GM12892 (cell line): ENCODE data around the gene LMBRD2.

Experiments used
- POLR2A ChIP-seq: IDR thresholded peaks from 2 replicates; pipeline ENCODE4 v1.6.1; 2011; ENCODE audit warnings: low read depth, low read length, control low read depth
- POLR2AphosphoS5 ChIP-seq: IDR thresholded peaks from 2 replicates; pipeline ENCODE4 v1.6.1; 2011; ENCODE audit warnings: low read depth, low read length, control low read depth

DNA sequence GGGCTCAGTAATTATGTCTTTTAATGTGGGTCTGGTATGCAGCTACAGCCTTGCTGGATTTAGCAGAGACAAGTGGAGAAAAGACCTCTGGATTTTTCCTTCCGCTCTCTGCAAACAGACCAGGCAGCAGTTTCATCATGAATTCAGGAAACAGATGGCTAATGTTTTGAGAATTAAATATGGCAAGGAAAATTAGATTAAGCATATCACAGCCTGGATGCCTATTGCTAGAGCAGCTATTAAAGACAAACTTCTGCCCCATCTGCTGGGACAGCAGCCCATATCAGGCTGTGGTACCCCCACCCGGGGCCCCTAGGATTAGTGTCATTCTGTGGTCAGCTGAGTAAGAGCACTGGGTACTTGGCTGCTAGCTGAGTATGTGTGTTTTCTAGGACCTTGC, 6.5 kb upstream of the LMBRD2 start:
- no peak for TF ChIP-seq POLR2A
- TF ChIP-seq POLR2AphosphoS5 = no peak
